Duodenal mucosa (tissue), 2 donors: Measurements from ENCODE around the gene BACE1-AS.

Experiments
- H3K27ac ChIP-seq: one replicate; pipeline ENCODE4 v1.7.0; 2013; ENCODE audit warnings: low read depth, low read length
- H3K27me3 ChIP-seq, 2 donors: one replicate each; pipeline ENCODE4 v1.7.0; 2013; ENCODE audit warnings: low read length in 2 of 2, control low read depth in 1 of 2; ENCODE audit not compliant: insufficient read depth in 2 of 2, control insufficient read depth in 1 of 2
- H3K36me3 ChIP-seq, 2 donors: one replicate each; pipeline ENCODE4 v1.7.0; 2013; ENCODE audit warnings: low read length in 2 of 2, control low read depth in 1 of 2; ENCODE audit not compliant: insufficient read depth in 2 of 2, control insufficient read depth in 1 of 2
- H3K4me1 ChIP-seq, 2 donors: one replicate each; pipeline ENCODE4 v1.7.0; 2013; ENCODE audit warnings: low read length in 2 of 2, control low read depth in 1 of 2; ENCODE audit not compliant: insufficient read depth in 2 of 2, control insufficient read depth in 1 of 2
- H3K4me3 ChIP-seq, 2 donors: one replicate each; pipeline ENCODE4 v1.7.0; 2013; ENCODE audit warnings: low read length in 2 of 2, low read depth in 1 of 2
- H3K9ac ChIP-seq, 2 donors: one replicate each; pipeline ENCODE4 v1.7.0; 2013; ENCODE audit warnings: low read length in 2 of 2, low read depth in 1 of 2
- H3K9me3 ChIP-seq, 2 donors: one replicate each; pipeline ENCODE4 v1.7.0; 2013; ENCODE audit warnings: low read length in 2 of 2, control low read depth in 1 of 2; ENCODE audit not compliant: control insufficient read depth in 1 of 2

Gene BACE1-AS

GRCh38 chr11:117302228-117302627, 11.1 kb downstream of the BACE1-AS start:
- H3K27ac ChIP-seq, result no peak overlapping the region
- H3K4me3 ChIP-seq, result no peak overlapping the region
- no peaks in the 10 kb centered on the region for H3K27me3 ChIP-seq
- no peak overlapping the region for H3K9ac ChIP-seq
- H3K9me3 ChIP-seq, result no peaks in the 10 kb centered on the region
- no peaks in the 10 kb centered on the region for H3K36me3 ChIP-seq
- H3K4me1 ChIP-seq, result peaks cover 5 to 17% of the 10 kb centered on the region in 2 donors

- Histone ChIP-seq H3K9ac (no peak overlapping the region), H3K9me3 (no peaks in the 10 kb centered on the region), H3K27me3 (no peaks in the 10 kb centered on the region), H3K4me1 (peaks cover 5 to 17% of the 10 kb centered on the region in 2 donors), H3K36me3 (no peaks in the 10 kb centered on the region), H3K4me3 (no peak overlapping the region), H3K27ac (no peak overlapping the region)
These were observed 12.0 kb downstream of the BACE1-AS start for GRCh38 chr11:117303101-117303500.

GRCh38 chr11:117303646-117304315, 12.6 kb downstream of the BACE1-AS start:
- no peak overlapping the region for H3K9ac ChIP-seq
- peaks cover 5 to 17% of the 10 kb centered on the region in 2 donors for H3K4me1 ChIP-seq
- H3K27me3 ChIP-seq, result no peaks in the 10 kb centered on the region
- H3K9me3 ChIP-seq, result no peaks in the 10 kb centered on the region
- no peak overlapping the region for H3K27ac ChIP-seq
- no peak overlapping the region for H3K4me3 ChIP-seq
- H3K36me3 ChIP-seq, result no peaks in the 10 kb centered on the region

GRCh38 chr11:117305145-117305544, 14.0 kb downstream of the BACE1-AS start:
- Histone ChIP-seq H3K4me1 (peaks cover 0 to 5% of the 10 kb centered on the region in 2 donors), H3K27ac (no peak overlapping the region), H3K36me3 (no peaks in the 10 kb centered on the region), H3K9me3 (no peaks in the 10 kb centered on the region), H3K27me3 (no peaks in the 10 kb centered on the region), H3K9ac (no peak overlapping the region), H3K4me3 (no peak overlapping the region)

- H3K9ac ChIP-seq, result no peak overlapping the region
- no peaks in the 10 kb centered on the region for H3K27me3 ChIP-seq
- no peaks in the 10 kb centered on the region for H3K9me3 ChIP-seq
- H3K27ac ChIP-seq, result no peak overlapping the region
- no peak overlapping the region for H3K4me3 ChIP-seq
- H3K36me3 ChIP-seq, result no peaks in the 10 kb centered on the region
- no peaks in the 10 kb centered on the region for H3K4me1 ChIP-seq
These were observed 18.2 kb downstream of the BACE1-AS start for GRCh38 chr11:117309310-117309709.

GRCh38 chr11:117313091-117313490, 21.9 kb downstream of the BACE1-AS start:
- Histone ChIP-seq H3K27ac (no peak overlapping the region), H3K36me3 (no peaks in the 10 kb centered on the region), H3K4me3 (no peak overlapping the region), H3K4me1 (peaks cover 8 to 15% of the 10 kb centered on the region in 2 donors), H3K27me3 (peaks cover 0 to 3% of the 10 kb centered on the region in 2 donors), H3K9me3 (no peaks in the 10 kb centered on the region), H3K9ac (no peak overlapping the region)

- Histone ChIP-seq H3K27ac (no peak overlapping the region), H3K36me3 (no peaks in the 10 kb centered on the region), H3K9ac (no peak overlapping the region), H3K4me3 (no peak overlapping the region), H3K4me1 (peaks cover 8 to 15% of the 10 kb centered on the region in 2 donors), H3K27me3 (peaks cover 0 to 3% of the 10 kb centered on the region in 2 donors), H3K9me3 (no peaks in the 10 kb centered on the region)
These were observed 23.0 kb downstream of the BACE1-AS start for GRCh38 chr11:117313828-117314768.

- Histone ChIP-seq H3K4me1 (peaks cover 8 to 15% of the 10 kb centered on the region in 2 donors), H3K9me3 (no peaks in the 10 kb centered on the region), H3K36me3 (no peaks in the 10 kb centered on the region), H3K27me3 (peaks cover 0 to 3% of the 10 kb centered on the region in 2 donors), H3K4me3 (peak overlapping the region; percentile 84 to 86), H3K27ac (no peak overlapping the region), H3K9ac (peak overlapping the region; percentile 59 to 63)
These were observed 23.7 kb downstream of the BACE1-AS start for GRCh38 chr11:117314840-117315239.

GRCh38 chr11:117315285-117316196, 24.4 kb downstream of the BACE1-AS start:
- H3K27me3 ChIP-seq, result peaks cover 0 to 3% of the 10 kb centered on the region in 2 donors
- H3K9ac ChIP-seq, result peak overlapping the region; percentile 59 to 63
- H3K9me3 ChIP-seq, result no peaks in the 10 kb centered on the region
- no peak overlapping the region for H3K27ac ChIP-seq
- no peaks in the 10 kb centered on the region for H3K36me3 ChIP-seq
- peak overlapping the region; percentile 84 to 86 for H3K4me3 ChIP-seq
- H3K4me1 ChIP-seq, result peaks cover 8 to 15% of the 10 kb centered on the region in 2 donors
